Duodenal mucosa (tissue), 2 donors: ENCODE data around the gene CORO1C.
A peak's percentile ranks its signal among the peaks of the same experiment; 100 is the strongest.

Source experiments
- H3K27ac ChIP-seq: one replicate; pipeline ENCODE4 v1.7.0; 2013; ENCODE audit warnings: low read depth, low read length
- H3K27me3 ChIP-seq, 2 donors: one replicate each; pipeline ENCODE4 v1.7.0; 2013; ENCODE audit warnings: low read length in 2 of 2, control low read depth in 1 of 2; ENCODE audit not compliant: insufficient read depth in 2 of 2, control insufficient read depth in 1 of 2
- H3K36me3 ChIP-seq, 2 donors: one replicate each; pipeline ENCODE4 v1.7.0; 2013; ENCODE audit warnings: low read length in 2 of 2, control low read depth in 1 of 2; ENCODE audit not compliant: insufficient read depth in 2 of 2, control insufficient read depth in 1 of 2
- H3K4me1 ChIP-seq, 2 donors: one replicate each; pipeline ENCODE4 v1.7.0; 2013; ENCODE audit warnings: low read length in 2 of 2, control low read depth in 1 of 2; ENCODE audit not compliant: insufficient read depth in 2 of 2, control insufficient read depth in 1 of 2
- H3K4me3 ChIP-seq, 2 donors: one replicate each; pipeline ENCODE4 v1.7.0; 2013; ENCODE audit warnings: low read length in 2 of 2, low read depth in 1 of 2
- H3K9ac ChIP-seq, 2 donors: one replicate each; pipeline ENCODE4 v1.7.0; 2013; ENCODE audit warnings: low read length in 2 of 2, low read depth in 1 of 2
- H3K9me3 ChIP-seq, 2 donors: one replicate each; pipeline ENCODE4 v1.7.0; 2013; ENCODE audit warnings: low read length in 2 of 2, control low read depth in 1 of 2; ENCODE audit not compliant: control insufficient read depth in 1 of 2

Gene CORO1C

GRCh38 chr12:108770269-108770829 lies 39.0 kb upstream of the CORO1C start:
- no peaks in the 10 kb centered on the region for H3K27me3 ChIP-seq
- H3K9me3 ChIP-seq = no peaks in the 10 kb centered on the region
- H3K27ac ChIP-seq = no peak overlapping the region
- no peaks in the 10 kb centered on the region for H3K36me3 ChIP-seq
- H3K4me3 ChIP-seq = no peak overlapping the region
- peaks cover 23 to 31% of the 10 kb centered on the region in 2 donors for H3K4me1 ChIP-seq
- no peak overlapping the region for H3K9ac ChIP-seq

DNA sequence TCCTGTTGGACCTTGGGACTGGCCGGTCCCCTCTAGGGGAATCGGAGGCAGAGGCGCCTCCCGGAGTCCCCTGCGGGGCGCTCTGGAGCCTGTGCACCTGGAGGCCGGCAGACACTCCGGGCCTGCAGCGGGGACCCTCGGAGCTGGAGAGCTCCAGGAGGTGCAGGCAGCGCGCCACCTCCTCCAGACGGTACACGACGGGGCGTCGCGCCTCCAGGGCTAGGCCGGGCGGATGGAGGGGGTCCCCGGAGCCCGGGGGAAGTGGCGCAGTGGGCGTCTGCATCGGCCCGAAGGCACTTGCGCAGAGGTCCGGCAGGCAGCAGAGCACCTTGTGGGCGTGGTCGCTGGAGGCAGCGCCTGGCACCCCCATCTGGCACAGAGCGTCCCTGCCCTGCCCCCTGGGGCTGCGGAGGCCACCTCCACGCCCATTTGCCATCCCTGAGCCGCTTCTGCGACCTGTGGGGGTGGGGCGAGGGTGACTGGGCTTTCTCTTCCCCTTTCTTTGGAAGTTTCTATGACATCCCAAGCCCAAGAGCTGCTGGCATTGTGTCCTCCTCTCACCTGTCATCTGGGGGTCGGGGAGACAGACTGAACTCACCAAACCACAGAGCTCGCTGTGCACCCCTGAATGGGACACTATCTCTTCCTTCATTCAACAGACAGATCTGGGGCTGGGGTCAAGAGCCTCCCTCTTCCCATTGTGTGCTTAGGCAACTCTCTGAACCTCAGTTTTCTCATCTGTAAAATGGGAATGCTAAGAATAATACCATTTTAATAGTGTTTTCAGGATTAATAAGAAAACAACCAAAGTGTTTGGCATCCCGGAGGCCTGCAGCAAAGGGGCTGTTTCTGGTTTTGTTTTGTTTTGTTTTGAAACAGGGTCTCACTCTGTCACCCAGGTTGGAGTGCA lies 37.5 kb upstream of the CORO1C start:
- Histone ChIP-seq H3K27me3 (no peaks in the 10 kb centered on the region), H3K9ac (peak overlapping the region in 1 of 2 donors; percentile 32), H3K36me3 (no peaks in the 10 kb centered on the region), H3K27ac (no peak overlapping the region), H3K9me3 (no peaks in the 10 kb centered on the region), H3K4me1 (peaks cover 15 to 20% of the 10 kb centered on the region in 2 donors), H3K4me3 (peak overlapping the region; percentile 62 to 70)

GRCh38 chr12:108766294-108766693 lies 35.0 kb upstream of the CORO1C start:
- Histone ChIP-seq H3K36me3 (no peaks in the 10 kb centered on the region), H3K9me3 (no peaks in the 10 kb centered on the region), H3K27ac (no peak overlapping the region), H3K4me1 (peaks cover 5 to 11% of the 10 kb centered on the region in 2 donors), H3K9ac (no peak overlapping the region), H3K27me3 (no peaks in the 10 kb centered on the region), H3K4me3 (no peak overlapping the region)

DNA sequence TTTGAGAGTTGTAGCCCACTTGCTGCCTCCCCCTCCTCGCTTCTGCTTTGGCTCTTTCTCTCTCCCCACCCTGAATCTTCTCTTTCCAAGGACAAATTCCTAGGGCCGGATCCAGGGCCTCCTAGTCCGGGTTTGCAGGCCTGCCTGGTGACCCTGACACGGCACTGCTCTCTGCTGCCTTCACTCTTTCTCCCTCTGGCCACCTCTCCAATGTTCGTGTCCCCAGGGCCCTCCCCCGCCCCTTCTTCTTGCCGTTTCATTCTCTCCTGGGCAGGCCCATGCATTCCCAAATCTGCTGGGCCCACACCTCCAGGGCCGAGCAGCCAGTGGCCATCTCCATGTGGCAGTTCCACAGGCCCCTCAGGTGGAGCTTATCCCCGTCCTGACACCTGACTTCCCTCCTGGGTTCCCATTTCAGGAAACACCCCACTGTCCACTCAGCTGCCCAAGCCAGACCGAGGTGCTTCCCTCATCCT lies 34.0 kb upstream of the CORO1C start:
- Histone ChIP-seq H3K4me3 (no peak overlapping the region), H3K4me1 (peaks cover 5 to 11% of the 10 kb centered on the region in 2 donors), H3K27me3 (no peaks in the 10 kb centered on the region), H3K9ac (no peak overlapping the region), H3K36me3 (no peaks in the 10 kb centered on the region), H3K9me3 (no peaks in the 10 kb centered on the region), H3K27ac (no peak overlapping the region)

DNA sequence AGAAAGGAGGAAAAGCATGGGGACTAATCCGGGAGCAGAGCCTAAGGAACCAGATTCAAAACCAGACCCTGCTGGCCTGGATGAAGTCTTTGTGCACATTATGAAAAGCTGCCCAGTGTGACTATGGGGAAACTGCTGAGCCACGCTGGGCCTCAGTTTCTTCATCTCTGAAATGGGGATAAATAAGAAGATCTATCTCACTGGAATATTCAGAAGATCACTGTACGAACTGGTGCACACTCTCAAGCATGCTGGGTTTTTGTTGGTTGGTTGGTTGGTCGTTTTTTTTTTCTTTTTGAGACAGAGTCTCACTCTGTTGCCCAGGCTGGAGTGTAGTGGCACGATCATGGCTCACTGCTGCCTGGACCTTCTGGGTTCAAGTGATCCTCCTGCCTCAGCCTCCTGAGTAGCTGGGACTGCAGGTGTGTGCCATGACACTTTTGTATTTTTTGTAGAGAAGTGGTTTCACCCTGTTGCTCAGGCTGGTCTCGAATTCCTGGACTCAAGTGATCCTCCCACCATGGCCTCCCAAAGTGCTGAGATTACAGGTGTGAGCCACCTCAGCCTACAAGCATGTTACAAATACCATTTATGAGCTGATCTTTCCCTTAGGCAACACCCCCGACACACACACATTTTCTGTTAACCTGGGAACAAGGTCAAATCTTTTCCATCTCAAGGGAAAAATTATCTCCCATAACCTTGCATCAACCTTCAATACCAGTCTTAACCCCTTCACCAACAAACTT lies 33.4 kb upstream of the CORO1C start:
- H3K9ac ChIP-seq = no peak overlapping the region
- no peak overlapping the region for H3K27ac ChIP-seq
- H3K36me3 ChIP-seq = no peaks in the 10 kb centered on the region
- no peak overlapping the region for H3K4me3 ChIP-seq
- H3K27me3 ChIP-seq = no peaks in the 10 kb centered on the region
- H3K9me3 ChIP-seq = no peaks in the 10 kb centered on the region
- H3K4me1 ChIP-seq = peaks cover 5 to 11% of the 10 kb centered on the region in 2 donors

GRCh38 chr12:108761226-108761625 lies 29.9 kb upstream of the CORO1C start:
- no peak overlapping the region for H3K9ac ChIP-seq
- no peaks in the 10 kb centered on the region for H3K4me1 ChIP-seq
- H3K9me3 ChIP-seq = no peaks in the 10 kb centered on the region
- H3K27ac ChIP-seq = no peak overlapping the region
- no peaks in the 10 kb centered on the region for H3K36me3 ChIP-seq
- H3K4me3 ChIP-seq = no peak overlapping the region
- no peaks in the 10 kb centered on the region for H3K27me3 ChIP-seq

DNA sequence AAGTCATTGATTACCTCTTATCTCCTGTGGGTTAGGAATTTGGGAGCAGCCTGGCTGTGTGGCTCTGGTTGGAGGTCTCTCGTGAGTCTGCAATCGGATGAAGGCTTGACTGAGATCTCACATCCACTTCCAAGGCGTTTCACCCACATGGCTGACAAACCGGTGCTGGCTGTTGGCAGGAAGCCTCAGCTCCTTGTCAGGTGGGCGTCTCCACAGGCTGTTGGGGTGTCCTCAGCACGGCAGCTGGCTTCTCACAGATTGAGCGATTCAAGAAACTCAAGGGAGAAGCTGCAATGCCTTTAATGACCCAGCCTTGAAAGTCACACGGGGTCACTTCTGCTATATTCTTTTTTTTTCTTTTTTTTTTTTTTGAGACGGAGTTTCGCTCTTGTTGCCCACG lies 28.6 kb upstream of the CORO1C start:
- H3K9ac ChIP-seq = no peak overlapping the region
- H3K27me3 ChIP-seq = no peaks in the 10 kb centered on the region
- H3K27ac ChIP-seq = no peak overlapping the region
- H3K4me1 ChIP-seq = no peaks in the 10 kb centered on the region
- H3K36me3 ChIP-seq = no peaks in the 10 kb centered on the region
- H3K4me3 ChIP-seq = no peak overlapping the region
- no peaks in the 10 kb centered on the region for H3K9me3 ChIP-seq

- H3K27me3 ChIP-seq = no peaks in the 10 kb centered on the region
- no peaks in the 10 kb centered on the region for H3K9me3 ChIP-seq
- H3K27ac ChIP-seq = no peak overlapping the region
- H3K36me3 ChIP-seq = no peaks in the 10 kb centered on the region
- H3K4me3 ChIP-seq = no peak overlapping the region
- no peaks in the 10 kb centered on the region for H3K4me1 ChIP-seq
- no peak overlapping the region for H3K9ac ChIP-seq
These were observed 26.5 kb upstream of the CORO1C start for GRCh38 chr12:108757856-108758255.

DNA sequence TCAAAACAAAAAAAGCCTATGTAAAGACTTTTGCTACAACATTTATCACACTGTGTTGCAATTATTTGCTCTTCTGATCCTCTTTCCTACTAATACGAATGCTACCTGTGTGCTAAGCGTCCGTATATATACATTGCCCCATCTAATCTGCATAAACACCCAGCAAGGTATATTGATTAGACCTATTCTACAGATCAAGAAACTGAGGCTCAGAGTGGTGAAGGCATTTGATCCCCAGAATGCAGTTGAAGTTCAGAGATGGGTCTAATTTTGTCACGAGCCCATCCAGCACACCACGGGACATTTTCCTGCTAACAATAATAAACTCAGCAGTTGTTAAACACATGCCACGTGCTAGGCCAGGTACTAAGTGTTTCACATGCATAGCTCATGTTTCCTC lies 25.1 kb upstream of the CORO1C start:
- H3K4me3 ChIP-seq = no peak overlapping the region
- H3K9ac ChIP-seq = no peak overlapping the region
- H3K27ac ChIP-seq = no peak overlapping the region
- H3K9me3 ChIP-seq = no peaks in the 10 kb centered on the region
- no peaks in the 10 kb centered on the region for H3K27me3 ChIP-seq
- H3K4me1 ChIP-seq = peaks cover 0 to 8% of the 10 kb centered on the region in 2 donors
- no peaks in the 10 kb centered on the region for H3K36me3 ChIP-seq

- H3K9ac ChIP-seq = no peak overlapping the region
- no peaks in the 10 kb centered on the region for H3K36me3 ChIP-seq
- H3K27ac ChIP-seq = no peak overlapping the region
- no peaks in the 10 kb centered on the region for H3K9me3 ChIP-seq
- H3K4me3 ChIP-seq = no peak overlapping the region
- peaks cover 0 to 8% of the 10 kb centered on the region in 2 donors for H3K4me1 ChIP-seq
- H3K27me3 ChIP-seq = no peaks in the 10 kb centered on the region
These were observed 24.2 kb upstream of the CORO1C start for GRCh38 chr12:108755481-108755880.
